Measurements from ENCODE around the gene TMEM163. TPM values are rescaled to one million over a fixed set of nuclear protein-coding genes. Genes with fewer than 3 reads are reported as not detected.

Gene TMEM163
- polyA plus RNA-seq, 1 donor from 2014 or later, result 3.5 TPM

DNA sequence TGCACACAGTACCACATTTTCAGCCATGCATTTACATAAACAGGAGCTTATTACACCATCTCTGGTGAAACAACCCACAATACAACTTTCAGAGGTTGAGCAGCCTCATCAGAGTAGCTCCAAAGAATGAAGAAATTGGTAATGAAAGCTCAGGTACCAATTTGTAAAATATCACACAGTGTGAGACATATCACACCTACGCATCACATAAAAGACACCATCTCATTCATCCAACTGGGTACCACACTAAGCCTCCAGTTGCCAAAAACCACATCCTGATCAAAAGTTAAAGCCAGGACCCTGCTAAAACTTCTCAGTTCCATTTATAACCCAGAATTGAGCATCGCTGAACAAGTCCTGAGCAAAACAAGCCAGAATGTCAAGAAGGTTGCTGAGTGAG lies 4.6 kb downstream of the TMEM163 start:
- Histone ChIP-seq H3K9ac (ENCODE audit: low read length) (no peak overlapping the region), H3F3A (ENCODE audit: insufficient read depth, low read length, poor library complexity, severe bottlenecking) (no peaks in the 10 kb centered on the region), H3K4me2 (ENCODE audit: low read length) (no peak overlapping the region), H3K27me3 (ENCODE audit: insufficient read depth, low read depth, low read length) (peaks cover 35% of the 10 kb centered on the region), H3K36me3 (ENCODE audit: insufficient read depth, low read length) (no peaks in the 10 kb centered on the region), H3K27ac (ENCODE audit: low read length) (no peak overlapping the region), H3K4me3 (ENCODE audit: low read length) (no peak overlapping the region), H3K9me3 (ENCODE audit: low read length) (no peaks in the 10 kb centered on the region), H4K20me1 (ENCODE audit: insufficient read depth) (no peaks in the 10 kb centered on the region), H3K9me2 (ENCODE audit: insufficient read depth, low read length) (no peaks in the 10 kb centered on the region), H3K79me2 (replicated peaks; ENCODE audit: insufficient read depth, low read length) (no peaks in the 10 kb centered on the region), H2AFZ (ENCODE audit: low read depth, low read length) (no peak overlapping the region)
- no peak for TF ChIP-seq RAD21 (conservative IDR thresholded peaks at IDR 0.05)
- TF ChIP-seq SMC3 (conservative IDR thresholded peaks at IDR 0.05; ENCODE audit: poor library complexity), result no peak
- TF ChIP-seq, protein P1, sequence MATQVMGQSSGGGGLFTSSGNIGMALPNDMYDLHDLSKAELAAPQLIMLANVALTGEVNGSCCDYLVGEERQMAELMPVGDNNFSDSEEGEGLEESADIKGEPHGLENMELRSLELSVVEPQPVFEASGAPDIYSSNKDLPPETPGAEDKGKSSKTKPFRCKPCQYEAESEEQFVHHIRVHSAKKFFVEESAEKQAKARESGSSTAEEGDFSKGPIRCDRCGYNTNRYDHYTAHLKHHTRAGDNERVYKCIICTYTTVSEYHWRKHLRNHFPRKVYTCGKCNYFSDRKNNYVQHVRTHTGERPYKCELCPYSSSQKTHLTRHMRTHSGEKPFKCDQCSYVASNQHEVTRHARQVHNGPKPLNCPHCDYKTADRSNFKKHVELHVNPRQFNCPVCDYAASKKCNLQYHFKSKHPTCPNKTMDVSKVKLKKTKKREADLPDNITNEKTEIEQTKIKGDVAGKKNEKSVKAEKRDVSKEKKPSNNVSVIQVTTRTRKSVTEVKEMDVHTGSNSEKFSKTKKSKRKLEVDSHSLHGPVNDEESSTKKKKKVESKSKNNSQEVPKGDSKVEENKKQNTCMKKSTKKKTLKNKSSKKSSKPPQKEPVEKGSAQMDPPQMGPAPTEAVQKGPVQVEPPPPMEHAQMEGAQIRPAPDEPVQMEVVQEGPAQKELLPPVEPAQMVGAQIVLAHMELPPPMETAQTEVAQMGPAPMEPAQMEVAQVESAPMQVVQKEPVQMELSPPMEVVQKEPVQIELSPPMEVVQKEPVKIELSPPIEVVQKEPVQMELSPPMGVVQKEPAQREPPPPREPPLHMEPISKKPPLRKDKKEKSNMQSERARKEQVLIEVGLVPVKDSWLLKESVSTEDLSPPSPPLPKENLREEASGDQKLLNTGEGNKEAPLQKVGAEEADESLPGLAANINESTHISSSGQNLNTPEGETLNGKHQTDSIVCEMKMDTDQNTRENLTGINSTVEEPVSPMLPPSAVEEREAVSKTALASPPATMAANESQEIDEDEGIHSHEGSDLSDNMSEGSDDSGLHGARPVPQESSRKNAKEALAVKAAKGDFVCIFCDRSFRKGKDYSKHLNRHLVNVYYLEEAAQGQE (IDR thresholded peaks at IDR 0.05; ENCODE audit: borderline replicate concordance), result no peak
- TF ChIP-seq EP300 (conservative IDR thresholded peaks at IDR 0.05; ENCODE audit: poor library complexity, severe bottlenecking), result no peak
- no peak for TF ChIP-seq EZH2 (IDR thresholded peaks at IDR 0.05; ENCODE audit: borderline replicate concordance, insufficient read depth, low read length, poor library complexity, severe bottlenecking)
- no peak for TF ChIP-seq MXI1 (conservative IDR thresholded peaks at IDR 0.05; ENCODE audit: poor library complexity, severe bottlenecking)
- TF ChIP-seq TAF1 (IDR thresholded peaks at IDR 0.05; ENCODE audit: low read depth), result no peak
- TF ChIP-seq, protein P2, sequence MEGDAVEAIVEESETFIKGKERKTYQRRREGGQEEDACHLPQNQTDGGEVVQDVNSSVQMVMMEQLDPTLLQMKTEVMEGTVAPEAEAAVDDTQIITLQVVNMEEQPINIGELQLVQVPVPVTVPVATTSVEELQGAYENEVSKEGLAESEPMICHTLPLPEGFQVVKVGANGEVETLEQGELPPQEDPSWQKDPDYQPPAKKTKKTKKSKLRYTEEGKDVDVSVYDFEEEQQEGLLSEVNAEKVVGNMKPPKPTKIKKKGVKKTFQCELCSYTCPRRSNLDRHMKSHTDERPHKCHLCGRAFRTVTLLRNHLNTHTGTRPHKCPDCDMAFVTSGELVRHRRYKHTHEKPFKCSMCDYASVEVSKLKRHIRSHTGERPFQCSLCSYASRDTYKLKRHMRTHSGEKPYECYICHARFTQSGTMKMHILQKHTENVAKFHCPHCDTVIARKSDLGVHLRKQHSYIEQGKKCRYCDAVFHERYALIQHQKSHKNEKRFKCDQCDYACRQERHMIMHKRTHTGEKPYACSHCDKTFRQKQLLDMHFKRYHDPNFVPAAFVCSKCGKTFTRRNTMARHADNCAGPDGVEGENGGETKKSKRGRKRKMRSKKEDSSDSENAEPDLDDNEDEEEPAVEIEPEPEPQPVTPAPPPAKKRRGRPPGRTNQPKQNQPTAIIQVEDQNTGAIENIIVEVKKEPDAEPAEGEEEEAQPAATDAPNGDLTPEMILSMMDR (IDR thresholded peaks at IDR 0.05; ENCODE audit: poor library complexity, severe bottlenecking), result no peak
- TF ChIP-seq POLR2AphosphoS5 (IDR thresholded peaks at IDR 0.05), result no peak

DNA sequence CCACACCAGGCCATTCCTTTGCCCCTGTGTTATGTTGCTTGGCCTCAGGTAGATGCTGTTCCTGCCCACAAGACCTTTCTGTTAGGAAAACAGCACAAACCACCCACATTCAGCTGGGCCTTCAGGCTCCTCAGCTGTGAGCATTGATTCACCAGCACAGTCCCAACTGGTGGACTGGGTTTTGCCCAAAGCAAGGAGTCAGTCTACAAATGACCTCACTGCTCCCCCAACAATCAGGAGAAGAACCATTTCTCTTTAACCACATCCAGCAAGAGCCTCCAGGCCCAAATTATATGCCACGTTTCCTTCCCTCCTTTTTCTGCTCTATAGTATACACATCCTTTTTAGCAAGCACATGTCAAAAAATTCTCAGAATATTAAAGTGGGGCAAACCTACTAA lies 5.2 kb downstream of the TMEM163 start:
- no peaks in the 10 kb centered on the region for H3K36me3 ChIP-seq (ENCODE audit: insufficient read depth, low read length)
- H3K9me3 ChIP-seq (ENCODE audit: low read length), result no peaks in the 10 kb centered on the region
- TF ChIP-seq, protein P1 (IDR thresholded peaks at IDR 0.05; ENCODE audit: borderline replicate concordance), result no peak
- TF ChIP-seq SMC3 (conservative IDR thresholded peaks at IDR 0.05; ENCODE audit: poor library complexity), result no peak
- TF ChIP-seq EZH2 (IDR thresholded peaks at IDR 0.05; ENCODE audit: borderline replicate concordance, insufficient read depth, low read length, poor library complexity, severe bottlenecking), result no peak
- TF ChIP-seq, protein P2 (IDR thresholded peaks at IDR 0.05; ENCODE audit: poor library complexity, severe bottlenecking), result no peak
- TF ChIP-seq RAD21 (conservative IDR thresholded peaks at IDR 0.05), result no peak
- no peak for TF ChIP-seq TAF1 (IDR thresholded peaks at IDR 0.05; ENCODE audit: low read depth)
- no peak for TF ChIP-seq EP300 (conservative IDR thresholded peaks at IDR 0.05; ENCODE audit: poor library complexity, severe bottlenecking)
- no peak for TF ChIP-seq MXI1 (conservative IDR thresholded peaks at IDR 0.05; ENCODE audit: poor library complexity, severe bottlenecking)
- no peak for TF ChIP-seq POLR2AphosphoS5 (IDR thresholded peaks at IDR 0.05)
- no peak overlapping the region for H3K9ac ChIP-seq (ENCODE audit: low read length)
- peaks cover 33% of the 10 kb centered on the region for H3K27me3 ChIP-seq (ENCODE audit: insufficient read depth, low read depth, low read length)
- no peaks in the 10 kb centered on the region for H4K20me1 ChIP-seq (ENCODE audit: insufficient read depth)
- no peak overlapping the region for H3K27ac ChIP-seq (ENCODE audit: low read length)
- H3K4me2 ChIP-seq (ENCODE audit: low read length), result no peak overlapping the region
- H3K79me2 ChIP-seq (replicated peaks; ENCODE audit: insufficient read depth, low read length), result no peaks in the 10 kb centered on the region
- no peaks in the 10 kb centered on the region for H3F3A ChIP-seq (ENCODE audit: insufficient read depth, low read length, poor library complexity, severe bottlenecking)
- no peak overlapping the region for H3K4me3 ChIP-seq (ENCODE audit: low read length)
- no peaks in the 10 kb centered on the region for H3K9me2 ChIP-seq (ENCODE audit: insufficient read depth, low read length)
- no peak overlapping the region for H2AFZ ChIP-seq (ENCODE audit: low read depth, low read length)
